GM21423 (cell line): Measurements from ENCODE around the gene PRKACA.

Experiments
- ATAC-seq: cut with Tn5 transposase; IDR thresholded peaks from one replicate; pipeline ENCODE4 v1.9.1; 2021; ENCODE audit warnings: mild to moderate bottlenecking, moderate library complexity; ENCODE audit not compliant: unreplicated experiment

The PRKACA gene

DNA sequence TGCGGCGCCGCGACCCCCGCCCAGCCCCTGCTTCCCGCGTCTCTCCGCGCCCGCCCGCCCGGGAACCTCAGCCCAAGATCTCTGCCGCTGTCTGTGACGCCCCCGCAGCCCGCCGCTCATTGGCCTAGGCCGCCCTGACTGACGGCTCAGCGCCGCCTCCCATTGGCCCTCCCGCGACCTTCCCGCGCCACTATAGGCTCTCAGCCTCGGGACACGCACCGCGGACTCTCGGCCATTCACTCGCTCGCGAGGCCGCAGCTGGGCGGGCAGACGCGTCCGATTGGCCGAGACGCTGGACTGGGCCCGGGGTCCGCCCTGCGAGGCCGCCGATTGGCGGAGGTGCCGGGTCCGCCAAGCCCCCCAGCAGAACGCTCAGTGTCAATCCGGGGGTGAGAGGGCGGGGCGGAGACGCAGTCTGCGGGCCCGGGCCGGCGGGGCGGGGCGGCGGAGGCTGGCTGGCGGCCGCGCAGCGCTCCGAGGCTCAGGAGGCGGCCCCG, at the start of gene PRKACA:
TSS of gene PRKACA (minus strand) at position 95 of the 497 bp plus-strand sequence. CDS start 215 bp downstream, outside the sequence.
- peak; percentile 90 for ATAC-seq

GRCh38 chr19:14166999-14167575, 49.5 kb upstream of the PRKACA start:
- ATAC-seq: no peak

GRCh38 chr19:14165990-14166830, 48.6 kb upstream of the PRKACA start:
- ATAC-seq: no peak

DNA sequence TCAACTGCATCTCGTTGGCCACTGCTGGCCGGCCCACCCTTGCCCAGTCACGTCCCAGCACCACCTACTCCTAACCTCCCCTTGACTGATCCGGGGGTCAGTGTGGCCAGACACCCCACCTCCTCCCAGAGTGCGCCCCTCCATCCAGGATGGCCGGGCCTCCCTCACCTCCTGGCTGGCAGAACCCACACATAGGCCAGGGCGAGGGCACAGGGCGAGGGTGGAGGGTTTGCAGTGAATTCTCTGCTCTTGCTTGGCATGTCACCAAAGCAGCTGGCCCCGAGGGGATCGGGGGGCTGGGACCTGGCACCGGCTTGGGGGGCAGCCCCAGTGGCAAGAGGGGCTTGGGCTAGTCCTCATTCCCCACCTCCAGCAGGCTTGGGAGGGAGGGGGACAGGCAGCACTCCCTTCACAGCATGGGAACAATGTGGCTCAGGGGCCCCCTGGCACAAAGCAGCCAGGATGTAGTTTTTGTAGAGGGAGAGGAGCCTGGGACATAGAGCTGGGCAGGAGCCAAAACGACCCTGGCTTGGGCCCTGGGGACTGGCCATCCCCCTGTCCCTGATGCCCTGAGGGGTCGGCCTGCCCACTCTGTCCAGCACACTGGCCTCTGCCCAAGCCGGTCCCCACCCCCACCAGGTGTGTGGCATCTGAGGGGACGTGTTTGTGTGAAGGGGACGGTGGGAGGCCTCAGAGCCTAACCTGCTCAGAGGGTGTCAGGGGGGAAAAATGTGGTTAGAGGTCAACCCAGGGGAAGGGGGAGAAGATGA, 47.3 kb upstream of the PRKACA start:
- ATAC-seq: no peak

DNA sequence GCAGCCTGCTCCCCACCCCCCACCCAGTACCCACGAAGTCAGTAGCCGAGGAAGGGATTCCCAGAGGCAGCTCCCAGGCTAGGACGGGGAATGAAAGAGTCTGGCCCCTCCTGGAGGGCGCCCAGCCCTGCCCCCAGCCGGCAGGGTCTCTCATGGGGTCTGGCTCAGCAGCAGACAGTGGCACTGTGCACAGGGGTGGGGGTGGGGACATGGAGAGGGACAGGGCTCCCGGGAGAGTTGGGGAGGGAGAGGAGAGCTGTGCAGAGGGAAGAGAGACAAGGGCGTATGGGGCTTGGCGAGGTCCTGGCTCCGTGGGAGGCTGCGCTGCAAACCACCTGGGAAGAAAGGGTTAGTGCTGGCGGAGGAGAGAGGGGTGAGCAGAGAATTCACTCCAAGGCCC, 46.5 kb upstream of the PRKACA start:
- no peak for ATAC-seq

GRCh38 chr19:14162871-14163297, 45.3 kb upstream of the PRKACA start:
- no peak for ATAC-seq

GRCh38 chr19:14161305-14161704, 43.7 kb upstream of the PRKACA start:
- ATAC-seq: no peak

GRCh38 chr19:14160017-14160703, 42.6 kb upstream of the PRKACA start:
- no peak for ATAC-seq

GRCh38 chr19:14159059-14159458, 41.5 kb upstream of the PRKACA start:
- no peak for ATAC-seq

GRCh38 chr19:14158276-14159023, 40.9 kb upstream of the PRKACA start:
- ATAC-seq: no peak

- ATAC-seq: no peak
Observed at GRCh38 chr19:14156971-14157717, 39.6 kb upstream of the PRKACA start.

DNA sequence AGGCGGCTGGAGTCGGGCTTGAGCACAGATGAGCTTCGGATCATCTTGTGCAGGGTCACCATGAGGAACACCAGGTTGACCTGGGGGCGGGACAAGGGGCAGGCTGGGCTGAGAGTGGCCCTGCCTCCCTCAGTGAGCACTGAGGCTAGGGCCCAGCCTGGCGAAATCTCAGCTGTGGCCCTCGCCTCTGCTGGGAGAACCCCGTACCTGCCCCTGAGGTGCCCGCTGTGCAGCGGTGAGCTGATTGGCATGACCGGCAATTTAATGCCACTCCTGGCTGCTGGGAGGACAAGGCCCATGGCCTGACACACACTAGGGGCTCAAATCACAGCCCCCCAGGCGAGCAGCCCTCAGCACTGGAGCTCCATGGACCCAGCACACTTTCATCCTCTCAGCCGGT, 38.6 kb upstream of the PRKACA start:
- no peak for ATAC-seq

DNA sequence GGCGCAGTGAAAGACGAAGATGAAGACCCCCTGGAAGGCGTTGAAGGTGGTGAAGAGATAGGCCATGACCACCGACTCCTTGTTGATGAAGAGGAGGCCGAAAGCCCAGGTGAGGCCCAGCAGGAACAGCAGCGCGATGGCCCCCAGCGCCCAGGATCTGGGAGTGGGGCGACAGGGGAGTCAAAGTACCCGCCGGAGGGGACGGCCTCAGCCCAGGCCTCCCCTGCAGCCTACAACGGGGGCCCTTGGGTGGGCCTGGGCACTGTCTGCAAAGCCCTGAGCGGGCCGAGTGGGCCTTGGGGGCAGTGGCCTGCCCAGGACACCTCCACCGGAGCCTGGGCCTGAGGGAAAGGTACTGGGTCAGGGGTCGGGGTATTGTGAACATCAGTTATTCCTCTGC, 37.8 kb upstream of the PRKACA start:
- no peak for ATAC-seq

DNA sequence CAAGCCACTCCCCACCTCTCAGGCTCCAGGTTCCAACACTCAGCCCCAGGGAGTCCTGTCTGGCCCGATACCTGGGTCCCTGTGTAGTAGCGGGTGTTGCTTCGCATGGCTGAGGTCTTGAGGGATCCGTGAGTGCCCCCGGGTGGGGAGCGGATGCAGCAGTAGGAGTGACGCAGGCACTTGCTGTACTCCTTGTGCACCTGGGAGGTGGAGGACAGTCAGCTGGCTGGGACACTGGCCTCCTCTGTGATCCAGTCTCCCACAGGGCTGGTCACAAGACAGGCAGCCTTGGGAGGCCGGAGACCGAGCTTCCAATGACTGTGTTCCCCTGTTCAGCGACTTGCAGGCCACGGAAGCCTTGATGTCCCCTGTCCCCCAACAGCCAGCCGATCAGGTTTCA, 35.2 kb upstream of the PRKACA start:
- ATAC-seq: no peak

- no peak for ATAC-seq
Observed at GRCh38 chr19:14150770-14151661, 33.5 kb upstream of the PRKACA start.

- no peak for ATAC-seq
Observed at GRCh38 chr19:14150041-14150769, 32.6 kb upstream of the PRKACA start.

DNA sequence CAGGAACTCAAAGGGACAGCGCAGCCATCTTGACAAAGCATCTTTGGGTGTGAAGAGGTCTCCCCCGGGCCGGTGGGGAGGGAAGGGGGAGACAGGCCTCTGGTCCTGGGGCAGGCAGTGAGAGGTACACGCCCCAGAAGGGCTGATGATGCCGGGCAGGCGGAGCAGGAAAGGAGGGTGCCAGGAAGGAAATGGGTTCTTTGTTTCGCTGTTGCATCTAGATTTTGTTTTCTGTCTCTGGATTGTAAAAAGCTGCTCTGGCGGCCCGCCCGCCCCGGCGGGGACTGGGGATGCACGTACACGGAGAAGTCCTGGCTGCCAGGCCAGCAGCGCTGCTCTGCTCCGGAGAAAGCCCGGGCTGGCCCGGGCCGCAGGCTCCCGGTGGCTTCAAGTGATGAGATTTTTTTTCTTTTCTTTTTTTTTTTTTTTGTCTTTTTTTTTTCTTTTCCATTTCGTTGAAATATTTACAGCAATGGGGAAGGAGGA, 32.0 kb upstream of the PRKACA start:
- no peak for ATAC-seq
